D721Med (cell line): Measurements from ENCODE around the gene RNF144A.
"Not testable (repeated sequence)": the region's sequence is repeated elsewhere in the genome, so short reads cannot be mapped to it uniquely, and the experiment has no call there.

Experiments
- DNase-seq: peaks from one replicate; pipeline ENCODE4 v3.0.0; 2011; ENCODE audit warnings: low spot score; ENCODE audit not compliant: insufficient read length
- FAIRE-seq: peaks from 2 replicates; lab custom pipeline; 2011; peaks lifted over from hg19 to GRCh38; lab: Jason Lieb, UNC
- TF ChIP-seq, protein P1 (sequence below): IDR thresholded peaks from 2 replicates; pipeline ENCODE4 v1.5.1; 2012; ENCODE audit warnings: mild to moderate bottlenecking, control low read depth; ENCODE audit not compliant: insufficient read depth; ENCODE audit errors: missing control alignments

The RNF144A gene

DNA sequence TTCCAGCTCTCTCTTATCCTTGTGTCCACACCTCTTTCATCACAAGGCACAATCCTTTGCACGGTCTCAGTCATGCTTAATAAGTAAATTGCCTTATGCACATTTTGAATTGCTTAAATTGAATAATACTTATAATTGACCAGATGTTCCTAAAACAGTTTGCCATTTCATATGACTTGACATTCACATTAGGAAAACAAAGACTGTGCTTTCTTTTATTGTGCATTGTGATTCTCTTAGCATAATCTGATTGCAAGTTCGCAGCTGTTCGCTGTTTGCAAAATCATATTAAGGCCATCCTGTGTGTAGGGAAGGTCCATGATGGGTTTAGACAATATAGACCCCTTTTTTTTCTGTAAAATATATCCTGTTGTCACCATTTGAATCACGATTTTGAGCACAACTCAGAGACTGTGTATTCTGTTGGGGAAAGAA, 75.6 kb downstream of the RNF144A start:
- TF ChIP-seq, protein P1, sequence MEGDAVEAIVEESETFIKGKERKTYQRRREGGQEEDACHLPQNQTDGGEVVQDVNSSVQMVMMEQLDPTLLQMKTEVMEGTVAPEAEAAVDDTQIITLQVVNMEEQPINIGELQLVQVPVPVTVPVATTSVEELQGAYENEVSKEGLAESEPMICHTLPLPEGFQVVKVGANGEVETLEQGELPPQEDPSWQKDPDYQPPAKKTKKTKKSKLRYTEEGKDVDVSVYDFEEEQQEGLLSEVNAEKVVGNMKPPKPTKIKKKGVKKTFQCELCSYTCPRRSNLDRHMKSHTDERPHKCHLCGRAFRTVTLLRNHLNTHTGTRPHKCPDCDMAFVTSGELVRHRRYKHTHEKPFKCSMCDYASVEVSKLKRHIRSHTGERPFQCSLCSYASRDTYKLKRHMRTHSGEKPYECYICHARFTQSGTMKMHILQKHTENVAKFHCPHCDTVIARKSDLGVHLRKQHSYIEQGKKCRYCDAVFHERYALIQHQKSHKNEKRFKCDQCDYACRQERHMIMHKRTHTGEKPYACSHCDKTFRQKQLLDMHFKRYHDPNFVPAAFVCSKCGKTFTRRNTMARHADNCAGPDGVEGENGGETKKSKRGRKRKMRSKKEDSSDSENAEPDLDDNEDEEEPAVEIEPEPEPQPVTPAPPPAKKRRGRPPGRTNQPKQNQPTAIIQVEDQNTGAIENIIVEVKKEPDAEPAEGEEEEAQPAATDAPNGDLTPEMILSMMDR = no peak
- no peak for DNase-seq
- no peak for FAIRE-seq

- TF ChIP-seq, protein P1 = no peak
- FAIRE-seq = no peak
These were observed 76.0 kb downstream of the RNF144A start for GRCh38 chr2:6993229-6993640.

DNA sequence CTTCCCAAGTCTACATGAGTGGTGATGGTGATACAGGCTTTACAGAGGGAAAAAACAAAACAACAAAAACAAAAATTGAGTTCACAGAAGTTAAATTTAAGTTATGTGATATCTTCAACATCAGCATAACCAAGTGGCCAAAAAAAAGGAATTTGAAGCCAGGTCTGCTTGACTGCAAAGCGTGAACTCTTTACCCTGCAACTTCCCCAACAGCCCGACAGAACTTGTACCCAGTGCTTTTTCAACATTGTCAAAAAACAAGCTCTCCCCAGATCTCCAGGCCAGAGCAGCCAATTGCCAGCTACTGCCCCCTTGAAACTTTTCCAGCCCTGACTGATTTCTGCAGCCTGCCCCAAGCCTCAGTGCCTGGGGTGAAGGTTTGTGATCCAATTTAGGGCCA, 76.7 kb downstream of the RNF144A start:
- no peak for FAIRE-seq
- DNase-seq = no peak
- TF ChIP-seq, protein P1 = no peak

More at GRCh38 chr2:6993229-6993640, 76.0 kb downstream of the RNF144A start:
- DNase-seq = no peak

- no peak for FAIRE-seq
These were observed 77.4 kb downstream of the RNF144A start for GRCh38 chr2:6994536-6995128.

GRCh38 chr2:6995391-6996097, 78.3 kb downstream of the RNF144A start:
- DNase-seq (no peak), FAIRE-seq (no peak)
- TF ChIP-seq, protein P1 = no peak

More at GRCh38 chr2:6994536-6995128, 77.4 kb downstream of the RNF144A start:
- TF ChIP-seq, protein P1 = no peak
- DNase-seq = no peak

- FAIRE-seq (no peak), DNase-seq (no peak)
- TF ChIP-seq, protein P1 = no peak
These were observed 82.1 kb downstream of the RNF144A start for GRCh38 chr2:6999211-6999877.

DNA sequence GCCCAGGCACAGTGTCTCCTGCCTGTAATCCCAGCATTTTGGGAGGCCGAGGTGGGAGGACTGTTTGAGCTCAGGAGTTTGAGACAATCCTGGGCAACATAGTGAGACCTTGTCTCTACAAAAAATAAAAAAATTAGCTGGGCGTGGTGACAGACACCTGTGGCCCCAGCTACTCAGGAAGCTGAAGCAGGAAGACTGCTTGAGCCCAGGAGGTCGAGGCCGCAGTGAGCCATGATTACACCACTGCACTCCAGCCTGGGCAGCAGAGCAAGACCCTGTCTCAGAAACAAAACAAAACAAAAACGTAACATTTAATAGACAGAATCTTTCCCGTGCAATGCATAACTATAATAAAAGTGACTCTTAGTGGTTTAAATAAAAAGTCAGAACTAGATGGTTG, 84.2 kb downstream of the RNF144A start:
- FAIRE-seq, DNase-seq: not testable (repeated sequence)
